Activated B cell treated with CpG ODN at 0.5 μM for 24 hours (primary cell): ENCODE results near the gene S100PBP. TPM values are rescaled to one million over a fixed set of nuclear protein-coding genes. Genes with fewer than 3 reads are reported as not detected.
"Not testable (repeated sequence)": the region's sequence is repeated elsewhere in the genome, so short reads cannot be mapped to it uniquely, and the experiment has no call there.

Experiments
- ATAC-seq: fragments of 200-7000 bp; cut with Tn5 transposase; one replicate; pipeline ENCODE4 v1.10.0; 2021; ENCODE audit warnings: low read depth, mild to moderate bottlenecking, moderate library complexity
- CTCF ChIA-PET: fragments of 350-600 bp; sonication (Branson Sonifier 250); formaldehyde crosslinking; loops from one replicate; lab custom pipeline; 2021; ENCODE audit warnings: antibody characterized with exemption; lab: Charles Lee
- POLR2A ChIA-PET: fragments of 350-600 bp; sonication (Branson Sonifier 250); formaldehyde crosslinking; loops from one replicate; lab custom pipeline; 2021; ENCODE audit warnings: antibody characterized with exemption; lab: Charles Lee
- DNase-seq: peaks from one replicate; pipeline ENCODE4 v3.0.0; 2022
- H3K27ac Mint-ChIP-seq: one replicate; pipeline ENCODE4 v1.8.0; 2020; ENCODE audit warnings: mixed read lengths
- H3K27me3 Mint-ChIP-seq: one replicate; pipeline ENCODE4 v1.8.0; 2021; ENCODE audit warnings: mixed read lengths
- H3K36me3 Mint-ChIP-seq: one replicate; pipeline ENCODE4 v1.8.0; 2021; ENCODE audit warnings: low read depth, mixed read lengths
- H3K4me1 Mint-ChIP-seq: one replicate; pipeline ENCODE4 v1.8.0; 2021; ENCODE audit warnings: mixed read lengths
- H3K4me3 Mint-ChIP-seq: one replicate; pipeline ENCODE4 v1.8.0; 2020; ENCODE audit warnings: mild to moderate bottlenecking, mixed read lengths
- H3K9me3 Mint-ChIP-seq: one replicate; pipeline ENCODE4 v1.8.0; 2020; ENCODE audit warnings: mixed read lengths
- intact Hi-C: fragments of 100-400 bp; cut with micrococcal nuclease; formaldehyde crosslinking; loops from one replicate; pipeline ENCODE4 v1.15.1; 2024
- total RNA-seq: library from RNA; stranded (reverse); gene quantifications from 2 replicates; pipeline ENCODE4 v1.2.3, GENCODE V29; 2022
- TF ChIP-seq, protein P1 (sequence below): fragments of 200-600 bp; IDR thresholded peaks from one replicate; pipeline ENCODE4 v1.8.0; 2022; ENCODE audit warnings: antibody characterized with exemption, mild to moderate bottlenecking

S100PBP gene
- total RNA-seq, 1 donor from 2014 or later = 50.5 TPM

DNA sequence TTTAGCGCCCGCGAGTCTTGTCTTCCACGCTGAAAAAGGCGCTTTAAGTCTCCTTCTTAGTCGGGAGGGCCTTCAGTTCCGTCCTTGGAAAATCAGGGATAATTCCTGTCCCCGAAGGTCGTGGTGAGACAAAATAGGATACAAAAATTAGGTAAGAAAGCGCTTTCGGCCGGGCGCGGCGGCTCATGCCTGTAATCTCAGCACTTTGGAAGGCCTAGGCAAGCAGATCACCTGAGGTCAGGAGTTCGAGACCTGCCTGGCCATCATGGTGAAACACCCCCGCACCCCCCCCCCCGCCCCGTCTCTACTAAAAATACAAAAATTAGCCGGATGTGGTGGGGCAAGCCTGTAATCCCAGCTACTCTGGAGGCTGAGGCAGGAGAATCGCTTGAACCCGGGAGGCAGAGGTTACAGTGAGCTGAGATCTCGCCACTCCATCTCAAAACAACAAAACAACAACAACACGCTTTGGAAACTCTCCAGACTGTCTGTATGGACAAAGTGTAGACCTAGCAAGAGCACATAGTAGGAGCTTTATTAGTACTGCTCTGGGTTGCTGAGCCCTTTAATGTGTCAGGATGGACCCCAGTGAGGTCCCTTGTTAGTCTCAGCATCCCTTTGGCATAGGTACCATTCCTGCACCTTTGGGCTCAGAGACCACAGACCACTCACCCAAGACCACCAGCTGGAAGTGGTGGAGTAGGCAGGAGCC, 84.5 kb downstream of the S100PBP start:
- ATAC-seq (no peak), DNase-seq (no peak)
- H3K27me3 Mint-ChIP-seq = peaks cover 34% of the 10 kb centered on the region
- no peaks in the 10 kb centered on the region for H3K9me3 Mint-ChIP-seq
- H3K4me1 Mint-ChIP-seq = peaks cover 8% of the 10 kb centered on the region
- POLR2A ChIA-PET = no interaction called here
- H3K36me3 Mint-ChIP-seq = no peaks in the 10 kb centered on the region
- H3K27ac Mint-ChIP-seq = no peak overlapping the region
- H3K4me3 Mint-ChIP-seq = peak overlapping the region; percentile 78
- CTCF ChIA-PET = no interaction called here
- intact Hi-C loops = no loop called here
- TF ChIP-seq, protein P1, sequence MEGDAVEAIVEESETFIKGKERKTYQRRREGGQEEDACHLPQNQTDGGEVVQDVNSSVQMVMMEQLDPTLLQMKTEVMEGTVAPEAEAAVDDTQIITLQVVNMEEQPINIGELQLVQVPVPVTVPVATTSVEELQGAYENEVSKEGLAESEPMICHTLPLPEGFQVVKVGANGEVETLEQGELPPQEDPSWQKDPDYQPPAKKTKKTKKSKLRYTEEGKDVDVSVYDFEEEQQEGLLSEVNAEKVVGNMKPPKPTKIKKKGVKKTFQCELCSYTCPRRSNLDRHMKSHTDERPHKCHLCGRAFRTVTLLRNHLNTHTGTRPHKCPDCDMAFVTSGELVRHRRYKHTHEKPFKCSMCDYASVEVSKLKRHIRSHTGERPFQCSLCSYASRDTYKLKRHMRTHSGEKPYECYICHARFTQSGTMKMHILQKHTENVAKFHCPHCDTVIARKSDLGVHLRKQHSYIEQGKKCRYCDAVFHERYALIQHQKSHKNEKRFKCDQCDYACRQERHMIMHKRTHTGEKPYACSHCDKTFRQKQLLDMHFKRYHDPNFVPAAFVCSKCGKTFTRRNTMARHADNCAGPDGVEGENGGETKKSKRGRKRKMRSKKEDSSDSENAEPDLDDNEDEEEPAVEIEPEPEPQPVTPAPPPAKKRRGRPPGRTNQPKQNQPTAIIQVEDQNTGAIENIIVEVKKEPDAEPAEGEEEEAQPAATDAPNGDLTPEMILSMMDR = no peak

- no peak overlapping the region for H3K27ac Mint-ChIP-seq
- H3K27me3 Mint-ChIP-seq = peaks cover 34% of the 10 kb centered on the region
- intact Hi-C loops = no loop called here
- H3K4me1 Mint-ChIP-seq = peaks cover 8% of the 10 kb centered on the region
- ATAC-seq = no peak
- CTCF ChIA-PET = no interaction called here
- TF ChIP-seq, protein P1 = no peak
- peak overlapping the region; percentile 61 for H3K4me3 Mint-ChIP-seq
- H3K36me3 Mint-ChIP-seq = no peaks in the 10 kb centered on the region
- H3K9me3 Mint-ChIP-seq = no peaks in the 10 kb centered on the region
- DNase-seq = no peak
- POLR2A ChIA-PET = no interaction called here
Measured at GRCh38 chr1:32902535-32902920, 85.1 kb downstream of the S100PBP start.

DNA sequence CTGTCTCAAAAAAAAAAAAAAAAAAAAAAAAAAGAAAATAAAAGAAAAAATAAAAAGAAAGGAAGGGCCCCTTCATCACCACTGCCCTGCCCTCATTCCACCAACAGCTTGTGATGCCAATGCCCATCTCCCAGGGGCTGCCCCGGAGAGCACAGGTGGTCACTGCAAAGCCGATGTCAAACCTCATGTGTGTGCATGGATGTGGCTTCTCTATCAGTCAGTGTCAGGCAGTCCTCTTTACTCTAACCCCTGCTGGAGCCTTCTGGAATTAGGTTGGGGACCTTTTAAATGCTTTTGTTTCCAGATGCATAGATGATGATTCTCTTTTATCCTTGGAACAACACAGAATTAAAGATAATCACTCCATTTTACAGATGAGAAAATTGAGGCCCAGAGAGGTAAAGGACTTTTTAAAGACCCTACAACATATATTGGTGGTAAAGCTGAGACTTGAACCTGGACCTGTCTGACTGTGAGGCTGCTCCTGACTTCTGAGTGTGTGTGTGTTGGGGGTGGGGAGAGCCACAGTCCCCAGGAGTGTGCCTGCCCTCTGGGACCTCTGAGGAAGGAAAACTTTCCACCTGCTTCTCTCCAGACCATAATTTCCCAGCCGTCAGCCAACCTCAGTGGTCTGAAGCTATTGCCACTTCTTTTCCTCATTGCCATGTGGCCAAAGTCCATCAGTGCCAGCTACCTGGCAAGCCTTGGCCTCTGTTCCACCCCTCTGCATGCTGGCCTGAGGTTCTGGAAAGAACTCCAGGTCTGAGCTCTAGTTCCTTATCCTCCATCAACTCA, 86.7 kb downstream of the S100PBP start:
- Mint-ChIP-seq H3K36me3 (no peaks in the 10 kb centered on the region), H3K4me1 (peaks cover 8% of the 10 kb centered on the region), H3K27ac (no peak overlapping the region), H3K27me3 (peaks cover 32% of the 10 kb centered on the region), H3K4me3 (no peak overlapping the region), H3K9me3 (no peaks in the 10 kb centered on the region)
- ChIA-PET CTCF (no interaction called here), POLR2A (no interaction called here)
- no peak for ATAC-seq
- DNase-seq = no peak
- TF ChIP-seq, protein P1 = no peak
- intact Hi-C loops = no loop called here

DNA sequence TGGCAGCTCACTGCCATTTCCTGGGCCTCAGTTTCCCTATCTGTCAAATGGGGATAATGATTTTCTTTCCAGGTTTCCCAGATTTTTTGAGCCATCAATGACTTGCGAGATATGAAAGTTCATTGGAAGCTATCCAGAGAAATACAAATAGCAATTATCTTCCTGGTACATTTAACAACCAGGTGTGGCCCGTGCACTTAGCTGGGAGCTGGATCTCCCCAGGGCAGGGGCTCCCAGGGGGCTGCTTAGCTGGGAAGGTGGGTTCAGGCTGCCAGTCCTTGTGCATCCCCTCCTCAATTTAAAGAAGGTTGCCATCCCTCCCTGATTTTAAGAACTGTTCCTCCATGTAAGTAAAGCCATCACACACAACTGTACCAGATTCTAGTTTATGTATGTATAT, 87.3 kb downstream of the S100PBP start:
- H3K27ac Mint-ChIP-seq = no peak overlapping the region
- H3K4me1 Mint-ChIP-seq = peaks cover 8% of the 10 kb centered on the region
- H3K4me3 Mint-ChIP-seq = no peak overlapping the region
- no peaks in the 10 kb centered on the region for H3K36me3 Mint-ChIP-seq
- no peak for ATAC-seq
- TF ChIP-seq, protein P1 = no peak
- H3K9me3 Mint-ChIP-seq = no peaks in the 10 kb centered on the region
- H3K27me3 Mint-ChIP-seq = peaks cover 28% of the 10 kb centered on the region
- DNase-seq = no peak
- ChIA-PET CTCF (interaction anchor here (0.6 kb wide), 1 partner anchor 97 kb away, joined by 4 read pairs; no protein-coding TSS in a partner anchor), POLR2A (no interaction called here)
- intact Hi-C loops = no loop called here

DNA sequence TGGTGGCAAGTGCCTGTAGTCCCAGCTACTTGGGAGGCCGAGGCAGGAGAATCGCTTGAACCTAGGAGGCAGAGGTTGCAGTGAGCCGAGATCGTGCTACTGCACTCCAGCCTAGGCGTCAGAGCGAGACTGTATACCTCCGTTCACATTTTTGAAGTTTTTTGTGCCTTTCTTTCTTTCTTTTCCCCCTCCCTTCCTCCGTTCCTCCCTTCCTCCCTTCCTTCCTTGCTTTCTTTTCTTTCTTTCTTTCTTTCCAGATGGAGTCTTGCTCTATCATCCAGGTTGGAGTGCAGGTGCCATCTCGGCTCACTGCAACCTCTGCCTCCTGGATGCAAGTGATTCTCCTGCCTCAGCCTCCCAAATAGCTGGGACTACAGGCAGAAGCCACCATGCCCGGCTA, 88.1 kb downstream of the S100PBP start:
- DNase-seq, H3K4me3 Mint-ChIP-seq, H3K9me3 Mint-ChIP-seq, ATAC-seq, H3K4me1 Mint-ChIP-seq, H3K36me3 Mint-ChIP-seq, H3K27ac Mint-ChIP-seq, intact Hi-C loops, POLR2A ChIA-PET: not testable (repeated sequence)
- peaks cover 24% of the 10 kb centered on the region for H3K27me3 Mint-ChIP-seq
- CTCF ChIA-PET = interaction anchor here (0.6 kb wide), 1 partner anchor 96 kb away, joined by 4 read pairs; no protein-coding TSS in a partner anchor
